Mesenchymal stem cell (in vitro differentiated cells and primary cell): ENCODE measurements around the gene CEP162.
"Not testable (repeated sequence)": the region's sequence is repeated elsewhere in the genome, so short reads cannot be mapped to it uniquely, and the experiment has no call there.

Experiments
- DNase-seq: peaks from one replicate; pipeline ENCODE4 v3.0.0-alpha.2; 2013
- H2AFZ ChIP-seq: one replicate; pipeline ENCODE4 v1.6.1; 2013; ENCODE audit warnings: low read depth, mild to moderate bottlenecking, control low read depth, inconsistent platforms, low read length, moderate library complexity
- H2AK5ac ChIP-seq: 2 replicates; pipeline ENCODE4 v1.6.1; 2013; ENCODE audit warnings: low read length, moderate library complexity, mild to moderate bottlenecking, inconsistent platforms; ENCODE audit not compliant: severe bottlenecking
- H2BK120ac ChIP-seq: one replicate; pipeline ENCODE4 v1.6.1; 2013; ENCODE audit warnings: low read depth, mild to moderate bottlenecking, inconsistent platforms, low read length, moderate library complexity
- H2BK12ac ChIP-seq, 2 experiments: one replicate each; pipeline ENCODE4 v1.6.1; 2013; ENCODE audit warnings: inconsistent platforms in 2 of 2, low read length in 2 of 2, mild to moderate bottlenecking in 2 of 2, moderate library complexity in 2 of 2, control low read depth in 1 of 2
- H2BK15ac ChIP-seq: one replicate; pipeline ENCODE4 v1.6.1; 2013; ENCODE audit warnings: mild to moderate bottlenecking, low read depth, inconsistent platforms; ENCODE audit not compliant: poor library complexity, severe bottlenecking
- H2BK5ac ChIP-seq: 2 replicates; pipeline ENCODE4 v1.6.1; 2013; ENCODE audit warnings: low read depth, mild to moderate bottlenecking, low read length, control low read depth, inconsistent platforms; ENCODE audit not compliant: poor library complexity, severe bottlenecking
- H3K14ac ChIP-seq, 2 experiments: one replicate each; pipeline ENCODE4 v1.6.1; 2013; ENCODE audit warnings: inconsistent platforms in 2 of 2, low read length in 2 of 2, control low read depth in 1 of 2, mild to moderate bottlenecking in 1 of 2, moderate library complexity in 1 of 2
- H3K18ac ChIP-seq, 2 experiments: one replicate each; pipeline ENCODE4 v1.6.1; 2013; ENCODE audit warnings: inconsistent platforms in 2 of 2, low read length in 2 of 2, control low read depth in 1 of 2, low read depth in 1 of 2, mild to moderate bottlenecking in 1 of 2
- H3K23ac ChIP-seq, 2 experiments: one replicate each; pipeline ENCODE4 v1.6.1; 2013; ENCODE audit warnings: inconsistent platforms in 2 of 2, low read length in 2 of 2, mild to moderate bottlenecking in 2 of 2, moderate library complexity in 2 of 2, control low read depth in 1 of 2
- H3K27ac ChIP-seq: 2 replicates; pipeline ENCODE4 v1.5.1; 2013; ENCODE audit warnings: mild to moderate bottlenecking, moderate library complexity, low read length, control low read depth, inconsistent platforms; ENCODE audit not compliant: poor library complexity, severe bottlenecking
- H3K27me3 ChIP-seq, 2 experiments: 2 replicates each; pipeline versions ENCODE4 v1.6.1 to v1.7.0; 2013; ENCODE audit warnings: low read length in 2 of 2, mild to moderate bottlenecking in 2 of 2, moderate library complexity in 2 of 2, control low read depth in 1 of 2, inconsistent platforms in 1 of 2; ENCODE audit not compliant: control insufficient read depth in 1 of 2, insufficient read depth in 1 of 2
- H3K36me3 ChIP-seq, 2 experiments: 2 replicates each; pipeline versions ENCODE4 v1.6.1 to v1.7.0; 2013; ENCODE audit warnings: low read length in 2 of 2, control low read depth in 1 of 2, inconsistent platforms in 1 of 2, low read depth in 1 of 2, mild to moderate bottlenecking in 1 of 2; ENCODE audit not compliant: insufficient read depth in 2 of 2, control insufficient read depth in 1 of 2
- H3K4ac ChIP-seq, 2 experiments: one replicate each; pipeline ENCODE4 v1.6.1; 2013; ENCODE audit warnings: inconsistent platforms in 2 of 2, low read length in 2 of 2, mild to moderate bottlenecking in 2 of 2, moderate library complexity in 2 of 2, control low read depth in 1 of 2, low read depth in 1 of 2
- H3K4me1 ChIP-seq: 2 replicates; pipeline ENCODE4 v1.6.1; 2013; ENCODE audit warnings: low read depth, low read length, control low read depth; ENCODE audit not compliant: control insufficient read depth, insufficient read depth
- H3K4me2 ChIP-seq: 2 replicates; pipeline ENCODE4 v1.6.1; 2013; ENCODE audit warnings: low read length, mild to moderate bottlenecking, inconsistent platforms; ENCODE audit not compliant: poor library complexity, severe bottlenecking
- H3K4me3 ChIP-seq, 2 experiments: 2 replicates each; pipeline versions ENCODE4 v1.5.1 to v1.7.0; 2013; ENCODE audit warnings: low read length in 2 of 2, mild to moderate bottlenecking in 2 of 2, control low read depth in 1 of 2, low read depth in 1 of 2; ENCODE audit not compliant: insufficient read depth in 1 of 2
- H3K79me1 ChIP-seq: replicated peaks from 2 replicates; pipeline ENCODE4 v1.6.1; 2013; ENCODE audit warnings: mild to moderate bottlenecking, control low read depth, low read length, inconsistent platforms; ENCODE audit not compliant: poor library complexity, severe bottlenecking
- H3K9ac ChIP-seq: 2 replicates; pipeline ENCODE4 v1.7.0; 2013; ENCODE audit warnings: mild to moderate bottlenecking, low read length, moderate library complexity
- H3K9me3 ChIP-seq: 2 replicates; pipeline ENCODE4 v1.7.0; 2013; ENCODE audit warnings: mild to moderate bottlenecking, low read length; ENCODE audit not compliant: control insufficient read depth
- H4K8ac ChIP-seq: one replicate; pipeline ENCODE4 v1.6.1; 2013; ENCODE audit warnings: inconsistent platforms, mild to moderate bottlenecking, low read length, moderate library complexity
- H4K91ac ChIP-seq: one replicate; pipeline ENCODE4 v1.6.1; 2013; ENCODE audit warnings: mild to moderate bottlenecking, low read length, inconsistent platforms
- WGBS: methylation state at CpG from one replicate; pipeline ENCODE4 v1.1.7; 2013; ENCODE audit warnings: mixed read lengths; 5-methylcytosine and 5-hydroxymethylcytosine counted together

The CEP162 gene

GRCh38 chr6:84089081-84089480 lies 138.4 kb downstream of the CEP162 start:
- Histone ChIP-seq H4K91ac (no peak overlapping the region), H2BK5ac (no peak overlapping the region), H4K8ac (no peak overlapping the region), H3K18ac (no peak overlapping the region), H3K27ac (no peak overlapping the region), H3K14ac (no peak overlapping the region), H2AFZ (no peak overlapping the region), H2AK5ac (no peak overlapping the region), H3K79me1 (no peaks in the 10 kb centered on the region), H3K9ac (no peak overlapping the region), H3K23ac (no peak overlapping the region), H2BK12ac (no peak overlapping the region), H3K9me3 (peaks cover 23% of the 10 kb centered on the region), H3K4me2 (no peak overlapping the region), H2BK15ac (no peak overlapping the region), H3K4ac (no peak overlapping the region), H3K4me3 (no peak overlapping the region), H3K4me1 (no peaks in the 10 kb centered on the region), H3K27me3 (peaks cover 0 to 4% of the 10 kb centered on the region in 2 experiments), H3K36me3 (peaks cover 0 to 9% of the 10 kb centered on the region in 2 experiments), H2BK120ac (no peak overlapping the region)
- DNase-seq = no peak
- WGBS = 67% methylated on average over 4 of the region's 4 CpGs

GRCh38 chr6:84086545-84087429 lies 140.7 kb downstream of the CEP162 start:
- no peak overlapping the region for H2BK5ac ChIP-seq
- no peak overlapping the region for H2AK5ac ChIP-seq
- H3K4me1 ChIP-seq = no peaks in the 10 kb centered on the region
- peaks cover 3% of the 10 kb centered on the region for H3K9me3 ChIP-seq
- H3K23ac ChIP-seq = no peak overlapping the region
- no peak overlapping the region for H3K27ac ChIP-seq
- H2BK15ac ChIP-seq = no peak overlapping the region
- no peak overlapping the region for H4K91ac ChIP-seq
- H3K14ac ChIP-seq = no peak overlapping the region
- no peak overlapping the region for H3K9ac ChIP-seq
- H3K18ac ChIP-seq = no peak overlapping the region
- H3K27me3 ChIP-seq = peaks cover 0 to 4% of the 10 kb centered on the region in 2 experiments
- H3K4me3 ChIP-seq = no peak overlapping the region
- DNase-seq = no peak
- H2BK12ac ChIP-seq = no peak overlapping the region
- no peak overlapping the region for H3K4me2 ChIP-seq
- WGBS = 80% methylated on average over 6 of the region's 6 CpGs
- H3K36me3 ChIP-seq = peaks cover 0 to 5% of the 10 kb centered on the region in 2 experiments
- no peak overlapping the region for H3K4ac ChIP-seq
- no peaks in the 10 kb centered on the region for H3K79me1 ChIP-seq
- H2AFZ ChIP-seq = no peak overlapping the region
- H4K8ac ChIP-seq = no peak overlapping the region
- no peak overlapping the region for H2BK120ac ChIP-seq

GRCh38 chr6:84086056-84086455 lies 141.4 kb downstream of the CEP162 start:
- Histone ChIP-seq H2BK15ac (no peak overlapping the region), H3K9me3 (no peaks in the 10 kb centered on the region), H3K4ac (no peak overlapping the region), H3K18ac (no peak overlapping the region), H3K27me3 (peaks cover 0 to 4% of the 10 kb centered on the region in 2 experiments), H3K14ac (no peak overlapping the region), H3K79me1 (no peaks in the 10 kb centered on the region), H3K36me3 (peaks cover 0 to 5% of the 10 kb centered on the region in 2 experiments), H3K23ac (no peak overlapping the region), H2AK5ac (no peak overlapping the region), H3K27ac (no peak overlapping the region), H3K4me2 (no peak overlapping the region), H4K8ac (no peak overlapping the region), H3K9ac (no peak overlapping the region), H2BK5ac (no peak overlapping the region), H3K4me1 (no peaks in the 10 kb centered on the region), H2BK12ac (no peak overlapping the region), H2AFZ (no peak overlapping the region), H2BK120ac (no peak overlapping the region), H3K4me3 (no peak overlapping the region), H4K91ac (no peak overlapping the region)
- WGBS = no CpG with 5 or more reads among the region's 1 CpG
- DNase-seq = no peak

GRCh38 chr6:84084705-84085104 lies 142.7 kb downstream of the CEP162 start:
- not testable (repeated sequence) for H2BK12ac ChIP-seq, H4K8ac ChIP-seq, H2BK120ac ChIP-seq, H3K4me2 ChIP-seq, H2AK5ac ChIP-seq, H3K27ac ChIP-seq, H3K14ac ChIP-seq, H3K18ac ChIP-seq, H3K79me1 ChIP-seq, H3K4me1 ChIP-seq, H3K9me3 ChIP-seq, H3K9ac ChIP-seq, H2BK5ac ChIP-seq, H3K36me3 ChIP-seq, H2BK15ac ChIP-seq, H3K23ac ChIP-seq, H3K27me3 ChIP-seq, DNase-seq, H4K91ac ChIP-seq, H2AFZ ChIP-seq, H3K4me3 ChIP-seq, H3K4ac ChIP-seq
